Liver (tissue), 9 donors: ENCODE results near the gene CCDC83. TPM values are rescaled to one million over a fixed set of nuclear protein-coding genes. Genes with fewer than 3 reads are reported as not detected.
A peak's percentile ranks its signal among the peaks of the same experiment; 100 is the strongest.

ENCODE experiments used
- DNase-seq: peaks from one replicate; pipeline ENCODE4 v3.0.0-alpha.2; 2017; ENCODE audit warnings: low spot score
- H3K27ac ChIP-seq, 2 donors: one replicate each; pipeline ENCODE4 v1.7.0; 2013; ENCODE audit warnings: inconsistent platforms in 2 of 2, low read length in 2 of 2, control low read depth in 1 of 2, low read depth in 1 of 2, mild to moderate bottlenecking in 1 of 2
- H3K27me3 ChIP-seq, 4 donors: one replicate each; pipeline versions ENCODE4 v1.6.1 to v1.7.0; 2013; ENCODE audit warnings: low read length in 3 of 4, inconsistent platforms in 1 of 4, mild to moderate bottlenecking in 1 of 4, moderate library complexity in 1 of 4; ENCODE audit not compliant: control insufficient read depth in 4 of 4, insufficient read depth in 4 of 4
- H3K36me3 ChIP-seq, 4 donors: one replicate each; pipeline versions ENCODE4 v1.6.1 to v1.7.0; 2013; ENCODE audit warnings: low read length in 3 of 4, mild to moderate bottlenecking in 3 of 4, low read depth in 1 of 4, moderate library complexity in 1 of 4; ENCODE audit not compliant: control insufficient read depth in 4 of 4, insufficient read depth in 3 of 4
- H3K4me1 ChIP-seq, 4 donors: one replicate each; pipeline versions ENCODE4 v1.6.1 to v1.7.0; 2013; ENCODE audit warnings: low read length in 3 of 4, mild to moderate bottlenecking in 3 of 4, moderate library complexity in 1 of 4; ENCODE audit not compliant: control insufficient read depth in 4 of 4, insufficient read depth in 4 of 4
- H3K4me3 ChIP-seq, 3 donors: one replicate each; pipeline versions ENCODE4 v1.6.1 to v1.7.0; 2013; ENCODE audit warnings: low read length in 3 of 3, control low read depth in 1 of 3, low read depth in 1 of 3, mild to moderate bottlenecking in 1 of 3
- H3K9ac ChIP-seq, 2 donors: one replicate each; pipeline ENCODE4 v1.7.0; 2013; ENCODE audit warnings: low read length in 2 of 2, mild to moderate bottlenecking in 2 of 2, moderate library complexity in 2 of 2, control low read depth in 1 of 2, low read depth in 1 of 2
- H3K9me3 ChIP-seq, 4 donors: one replicate each; pipeline versions ENCODE4 v1.6.1 to v1.7.0; 2013; ENCODE audit warnings: low read length in 3 of 4; ENCODE audit not compliant: control insufficient read depth in 4 of 4
- ATF3 ChIP-seq: IDR thresholded peaks from 2 replicates; pipeline ENCODE4 v1.6.1; 2016; ENCODE audit warnings: antibody characterized with exemption
- EGR1 ChIP-seq, 2 donors: IDR thresholded peaks; 2 replicates each; pipeline ENCODE4 v1.6.1; 2016 to 2018; ENCODE audit warnings: antibody characterized with exemption in 2 of 2, low read depth in 2 of 2
- FOXA1 ChIP-seq: IDR thresholded peaks from 2 replicates; pipeline ENCODE4 v1.6.1; 2016; ENCODE audit warnings: antibody characterized with exemption
- FOXA2 ChIP-seq: IDR thresholded peaks from 2 replicates; pipeline ENCODE4 v1.6.1; 2016; ENCODE audit warnings: antibody characterized with exemption
- GABPA ChIP-seq, 2 donors: IDR thresholded peaks in 1 of 2; conservative IDR thresholded peaks in 1 of 2; 2 replicates each; pipeline ENCODE4 v1.6.1; 2016; ENCODE audit warnings: antibody characterized with exemption in 2 of 2, mild to moderate bottlenecking in 1 of 2, moderate library complexity in 1 of 2
- HNF4A ChIP-seq, 2 donors: conservative IDR thresholded peaks; 2 replicates each; pipeline ENCODE4 v1.6.1; 2016; ENCODE audit warnings: antibody characterized with exemption in 2 of 2, mild to moderate bottlenecking in 2 of 2
- HNF4G ChIP-seq: IDR thresholded peaks from 2 replicates; pipeline ENCODE4 v1.6.1; 2016; ENCODE audit warnings: antibody characterized with exemption
- JUND ChIP-seq, 2 donors: IDR thresholded peaks; 2 replicates each; pipeline ENCODE4 v1.6.1; 2016; ENCODE audit warnings: antibody characterized with exemption in 2 of 2
- NR2F2 ChIP-seq: IDR thresholded peaks from 2 replicates; pipeline ENCODE4 v1.6.1; 2016; ENCODE audit warnings: antibody characterized with exemption
- RAD21 ChIP-seq, 2 donors: IDR thresholded peaks; 2 replicates each; pipeline ENCODE4 v1.6.1; 2016; ENCODE audit warnings: antibody characterized with exemption in 2 of 2, mild to moderate bottlenecking in 2 of 2
- REST ChIP-seq: IDR thresholded peaks from 2 replicates; pipeline ENCODE4 v1.6.1; 2016; ENCODE audit warnings: antibody characterized with exemption, mild to moderate bottlenecking
- RXRA ChIP-seq, 2 donors: IDR thresholded peaks; 2 replicates each; pipeline ENCODE4 v1.6.1; 2017 to 2018; ENCODE audit warnings: antibody characterized with exemption in 2 of 2, mild to moderate bottlenecking in 1 of 2
- SP1 ChIP-seq: IDR thresholded peaks from 2 replicates; pipeline ENCODE4 v1.6.1; 2018; ENCODE audit warnings: antibody characterized with exemption, mild to moderate bottlenecking
- TAF1 ChIP-seq: conservative IDR thresholded peaks from 2 replicates; pipeline ENCODE4 v1.6.1; 2016; ENCODE audit warnings: antibody characterized with exemption, mild to moderate bottlenecking
- YY1 ChIP-seq: IDR thresholded peaks from 2 replicates; pipeline ENCODE4 v1.6.1; 2016; ENCODE audit warnings: antibody characterized with exemption, mild to moderate bottlenecking
- ZBTB33 ChIP-seq: IDR thresholded peaks from 2 replicates; pipeline ENCODE4 v1.6.1; 2016; ENCODE audit warnings: antibody characterized with exemption
- WGBS: extraction: QIAGEN DNeasy Blood & Tissue Kit; methylation state at CpG from one replicate; pipeline ENCODE4 v1.1.7; 2013; 5-methylcytosine and 5-hydroxymethylcytosine counted together
- polyA plus RNA-seq, 2 donors: library from polyadenylated mRNA; stranded (reverse) in 1 of 2; unstranded in 1 of 2; fragments of 200-250 nt in 1 of 2; fragments of >200 nt in 1 of 2; fragmentation: Nextera tagmentation in 1 of 2; extraction: Ambion mirVana in 1 of 2; gene quantifications; one replicate each; pipeline versions ENCODE4 v1.2.1 to v1.2.3, GENCODE V29; 2013 to 2015
- total RNA-seq, 2 donors: library from RNA; depleted of rRNA; stranded (reverse); fragments of >200 nt; gene quantifications; one replicate each; pipeline ENCODE4 v1.2.3, GENCODE V29; 2014
- TF ChIP-seq, protein P1 (sequence below): IDR thresholded peaks from 2 replicates; pipeline ENCODE4 v1.6.1; 2016; ENCODE audit warnings: antibody characterized with exemption
- TF ChIP-seq, protein P2 (sequence below): fragments of 150-350 bp; IDR thresholded peaks from 2 replicates; pipeline ENCODE4 v1.5.1; 2017; ENCODE audit warnings: improper control_type of control experiment, low read depth, low read length; ENCODE audit not compliant: missing input control
- donor health status: healthy.
- donor health status: healthy.
- donor health status: healthy.
- donor health status: healthy.
- donor health status: healthy.

CCDC83 gene
- total and polyA plus RNA-seq, 4 donors: not detected

DNA sequence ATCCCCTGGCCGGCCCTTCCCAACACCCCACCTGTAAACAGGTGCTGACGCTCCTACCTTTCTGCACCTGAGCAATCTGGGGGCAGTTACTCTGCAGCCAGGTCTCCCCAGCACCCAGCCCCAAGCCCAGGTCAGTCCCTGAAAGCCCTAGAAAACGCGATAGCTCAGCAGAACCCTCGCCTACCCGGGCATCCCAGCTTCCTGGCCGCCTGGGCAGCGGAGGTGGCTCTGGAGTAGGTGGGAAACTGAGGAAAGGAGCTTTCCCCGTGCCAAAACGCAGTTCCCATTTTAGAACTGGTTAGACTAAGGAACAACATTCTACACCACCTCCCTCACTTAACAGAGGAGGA lies 44.7 kb upstream of the CCDC83 start:
- peaks cover 0 to 10% (median 6%) of the 10 kb centered on the region in 4 donors for H3K4me1 ChIP-seq
- TF ChIP-seq NR2F2 (no peak), SP1 (no peak), REST (no peak), HNF4A (conservative IDR thresholded peaks at IDR 0.05) (no peak), JUND (IDR thresholded peaks at IDR 0.05) (no peak), RAD21 (IDR thresholded peaks at IDR 0.05) (no peak), RXRA (IDR thresholded peaks at IDR 0.05) (no peak), ATF3 (no peak), GABPA (IDR thresholded peaks at IDR 0.05 in 1 of 2, conservative IDR thresholded peaks at IDR 0.05 in 1 of 2) (no peak), FOXA2 (no peak), YY1 (no peak), HNF4G (no peak), FOXA1 (no peak), TAF1 (no peak), ZBTB33 (no peak), EGR1 (IDR thresholded peaks at IDR 0.05; ENCODE audit: low read depth in 2 of 2) (no peak)
- TF ChIP-seq, protein P1, sequence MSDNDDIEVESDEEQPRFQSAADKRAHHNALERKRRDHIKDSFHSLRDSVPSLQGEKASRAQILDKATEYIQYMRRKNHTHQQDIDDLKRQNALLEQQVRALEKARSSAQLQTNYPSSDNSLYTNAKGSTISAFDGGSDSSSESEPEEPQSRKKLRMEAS: no peak
- TF ChIP-seq, protein P2, sequence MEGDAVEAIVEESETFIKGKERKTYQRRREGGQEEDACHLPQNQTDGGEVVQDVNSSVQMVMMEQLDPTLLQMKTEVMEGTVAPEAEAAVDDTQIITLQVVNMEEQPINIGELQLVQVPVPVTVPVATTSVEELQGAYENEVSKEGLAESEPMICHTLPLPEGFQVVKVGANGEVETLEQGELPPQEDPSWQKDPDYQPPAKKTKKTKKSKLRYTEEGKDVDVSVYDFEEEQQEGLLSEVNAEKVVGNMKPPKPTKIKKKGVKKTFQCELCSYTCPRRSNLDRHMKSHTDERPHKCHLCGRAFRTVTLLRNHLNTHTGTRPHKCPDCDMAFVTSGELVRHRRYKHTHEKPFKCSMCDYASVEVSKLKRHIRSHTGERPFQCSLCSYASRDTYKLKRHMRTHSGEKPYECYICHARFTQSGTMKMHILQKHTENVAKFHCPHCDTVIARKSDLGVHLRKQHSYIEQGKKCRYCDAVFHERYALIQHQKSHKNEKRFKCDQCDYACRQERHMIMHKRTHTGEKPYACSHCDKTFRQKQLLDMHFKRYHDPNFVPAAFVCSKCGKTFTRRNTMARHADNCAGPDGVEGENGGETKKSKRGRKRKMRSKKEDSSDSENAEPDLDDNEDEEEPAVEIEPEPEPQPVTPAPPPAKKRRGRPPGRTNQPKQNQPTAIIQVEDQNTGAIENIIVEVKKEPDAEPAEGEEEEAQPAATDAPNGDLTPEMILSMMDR: no peak
- peak overlapping the region in 1 of 2 donors; percentile 39 for H3K9ac ChIP-seq
- no peak overlapping the region for H3K27ac ChIP-seq
- 11% methylated on average over 10 of the region's 10 CpGs for WGBS
- H3K9me3 ChIP-seq: no peaks in the 10 kb centered on the region
- no peaks in the 10 kb centered on the region for H3K27me3 ChIP-seq
- no peaks in the 10 kb centered on the region for H3K36me3 ChIP-seq
- DNase-seq: no peak
- H3K4me3 ChIP-seq: peak overlapping the region; percentile 64 to 69 (median 68)
